WTC11 (cell line): ENCODE data around the gene KDM4C. TPM values are rescaled to one million over a fixed set of nuclear protein-coding genes. Genes with fewer than 3 reads are reported as not detected.

Experiments
- ATAC-seq: fragments of 200-7000 bp; cut with Tn5 transposase; 2 replicates; pipeline ENCODE4 v1.10.0; 2021; ENCODE audit warnings: mild to moderate bottlenecking, moderate library complexity
- CTCF ChIA-PET: fragments of 300-600 bp; sonication (Branson Sonifier 250); formaldehyde crosslinking; loops from one replicate; lab custom pipeline; 2021; ENCODE audit warnings: antibody characterized with exemption; lab: Charles Lee
- POLR2A ChIA-PET: fragments of 350-600 bp; sonication (Branson Sonifier 250); formaldehyde crosslinking; loops from one replicate; lab custom pipeline; 2021; ENCODE audit warnings: antibody characterized with exemption; lab: Charles Lee
- DNase-seq: peaks from one replicate; pipeline ENCODE4 v3.0.0; 2021; ENCODE audit warnings: low spot score
- H3K27ac Mint-ChIP-seq: 2 replicates; pipeline ENCODE4 v1.8.0; 2021; ENCODE audit warnings: mixed read lengths
- H3K27me3 Mint-ChIP-seq: 2 replicates; pipeline ENCODE4 v1.8.0; 2021; ENCODE audit warnings: low read depth, mild to moderate bottlenecking, moderate library complexity, mixed read lengths
- H3K36me3 Mint-ChIP-seq: 2 replicates; pipeline ENCODE4 v1.8.0; 2021; ENCODE audit warnings: mixed read lengths
- H3K4me1 Mint-ChIP-seq: 2 replicates; pipeline ENCODE4 v1.8.0; 2022; ENCODE audit warnings: mixed read lengths
- H3K4me3 Mint-ChIP-seq: 2 replicates; pipeline ENCODE4 v1.8.0; 2021; ENCODE audit warnings: mild to moderate bottlenecking, moderate library complexity, mixed read lengths
- H3K9me3 Mint-ChIP-seq: 2 replicates; pipeline ENCODE4 v1.8.0; 2021; ENCODE audit warnings: mixed read lengths
- CDX4 ChIP-seq: fragments of 250-450 bp; sonication (Bioruptor Pico); IDR thresholded peaks from 2 replicates; pipeline ENCODE4 v1.9.0; 2021; ENCODE audit warnings: moderate library complexity, mild to moderate bottlenecking, inconsistent platforms, borderline replicate concordance
- ETV6 ChIP-seq: sonication (generic); formaldehyde crosslinking; IDR thresholded peaks from 2 replicates; pipeline ENCODE4 v1.8.1; 2022; ENCODE audit warnings: mild to moderate bottlenecking, missing genetic modification reagents
- HMGXB4 ChIP-seq: sonication (generic); formaldehyde crosslinking; IDR thresholded peaks from 2 replicates; pipeline ENCODE4 v1.8.1; 2023; ENCODE audit warnings: mild to moderate bottlenecking, moderate library complexity, missing genetic modification reagents
- IRF1 ChIP-seq: sonication (generic); formaldehyde crosslinking; IDR thresholded peaks from 2 replicates; pipeline ENCODE4 v1.8.0; 2023; ENCODE audit warnings: missing genetic modification reagents
- MLX ChIP-seq: sonication (generic); formaldehyde crosslinking; IDR thresholded peaks from 2 replicates; pipeline ENCODE4 v1.8.1; 2023; ENCODE audit warnings: mild to moderate bottlenecking, missing genetic modification reagents, moderate library complexity
- NR2C2 ChIP-seq: sonication (generic); formaldehyde crosslinking; IDR thresholded peaks from 2 replicates; pipeline ENCODE4 v1.8.0; 2022; ENCODE audit warnings: mild to moderate bottlenecking, missing genetic modification reagents
- OVOL2 ChIP-seq: fragments of 250-450 bp; sonication (Bioruptor Pico); IDR thresholded peaks from 2 replicates; pipeline ENCODE4 v1.9.0; 2021; ENCODE audit warnings: mild to moderate bottlenecking, borderline replicate concordance
- PRDM15 ChIP-seq: sonication (generic); formaldehyde crosslinking; IDR thresholded peaks from 2 replicates; pipeline ENCODE4 v1.8.0; 2022; ENCODE audit warnings: missing genetic modification reagents
- SMAD3 ChIP-seq: sonication (generic); formaldehyde crosslinking; IDR thresholded peaks from 2 replicates; pipeline ENCODE4 v1.8.0; 2022; ENCODE audit warnings: missing genetic modification reagents, mild to moderate bottlenecking, borderline replicate concordance
- TEAD4 ChIP-seq: sonication (generic); formaldehyde crosslinking; IDR thresholded peaks from 2 replicates; pipeline ENCODE4 v1.8.0; 2022; ENCODE audit warnings: mild to moderate bottlenecking, missing genetic modification reagents
- ZBTB21 ChIP-seq: sonication (generic); formaldehyde crosslinking; IDR thresholded peaks from 2 replicates; pipeline ENCODE4 v1.8.1; 2023; ENCODE audit warnings: mild to moderate bottlenecking, missing genetic modification reagents, borderline replicate concordance
- ZNF396 ChIP-seq: fragments of 250-450 bp; sonication (Bioruptor Pico); IDR thresholded peaks from 2 replicates; pipeline ENCODE4 v1.8.0; 2021; ENCODE audit warnings: mild to moderate bottlenecking, moderate library complexity, borderline replicate concordance
- ZNF423 ChIP-seq: fragments of 250-450 bp; sonication (Bioruptor Pico); IDR thresholded peaks from 2 replicates; pipeline ENCODE4 v2.1.2; 2022; ENCODE audit warnings: mild to moderate bottlenecking, moderate library complexity
- total RNA-seq: library from RNA; stranded (reverse); gene quantifications from 3 replicates; pipeline ENCODE4 v1.2.3, GENCODE V29; 2021
- TF ChIP-seq, protein P1 (sequence below): sonication (generic); formaldehyde crosslinking; IDR thresholded peaks from 2 replicates; pipeline ENCODE4 v1.8.1; 2023; ENCODE audit warnings: mild to moderate bottlenecking, missing genetic modification reagents, borderline replicate concordance
- TF ChIP-seq, protein P2 (sequence below): sonication (generic); formaldehyde crosslinking; IDR thresholded peaks from 2 replicates; pipeline ENCODE4 v1.8.1; 2022; ENCODE audit warnings: mild to moderate bottlenecking, moderate library complexity, missing genetic modification reagents
- TF ChIP-seq, protein P3 (sequence below): sonication (generic); formaldehyde crosslinking; conservative IDR thresholded peaks from 2 replicates; pipeline ENCODE4 v1.8.1; 2022; ENCODE audit warnings: mild to moderate bottlenecking, missing genetic modification reagents
- TF ChIP-seq, protein P4 (sequence below): fragments of 250-450 bp; sonication (Bioruptor Pico); IDR thresholded peaks from 2 replicates; pipeline ENCODE4 v1.8.0; 2021; ENCODE audit warnings: mild to moderate bottlenecking
- TF ChIP-seq, protein P5 (sequence below): fragments of 200-600 bp; IDR thresholded peaks from 2 replicates; pipeline ENCODE4 v1.8.0; 2022; ENCODE audit warnings: antibody characterized with exemption

KDM4C gene
- total RNA-seq, 1 experiment from 2014 or later, result 29.2 TPM

- Mint-ChIP-seq H3K36me3 (no peaks in the 10 kb centered on the region), H3K4me1 (peaks cover 50% of the 10 kb centered on the region), H3K9me3 (no peaks in the 10 kb centered on the region), H3K27me3 (no peaks in the 10 kb centered on the region)
- POLR2A ChIA-PET, result interaction anchor here (0.6 kb wide), 1 partner anchor 692 kb away, joined by 3 read pairs; no protein-coding TSS in a partner anchor
- ATAC-seq (no peak), DNase-seq (no peak)
- CTCF ChIA-PET, result no interaction called here
- no peak for TF ChIP-seq MLX
- TF ChIP-seq ZBTB21, result no peak
- TF ChIP-seq CDX4 (CRISPR knock-in tag), result no peak
- no peak for TF ChIP-seq IRF1 (CRISPR knock-in tag)
- TF ChIP-seq ZNF396 (CRISPR knock-in tag), result no peak
- no peak for TF ChIP-seq ETV6 (CRISPR knock-in tag)
- no peak for TF ChIP-seq PRDM15 (CRISPR knock-in tag)
- TF ChIP-seq SMAD3 (CRISPR knock-in tag), result no peak
- TF ChIP-seq, protein P1, sequence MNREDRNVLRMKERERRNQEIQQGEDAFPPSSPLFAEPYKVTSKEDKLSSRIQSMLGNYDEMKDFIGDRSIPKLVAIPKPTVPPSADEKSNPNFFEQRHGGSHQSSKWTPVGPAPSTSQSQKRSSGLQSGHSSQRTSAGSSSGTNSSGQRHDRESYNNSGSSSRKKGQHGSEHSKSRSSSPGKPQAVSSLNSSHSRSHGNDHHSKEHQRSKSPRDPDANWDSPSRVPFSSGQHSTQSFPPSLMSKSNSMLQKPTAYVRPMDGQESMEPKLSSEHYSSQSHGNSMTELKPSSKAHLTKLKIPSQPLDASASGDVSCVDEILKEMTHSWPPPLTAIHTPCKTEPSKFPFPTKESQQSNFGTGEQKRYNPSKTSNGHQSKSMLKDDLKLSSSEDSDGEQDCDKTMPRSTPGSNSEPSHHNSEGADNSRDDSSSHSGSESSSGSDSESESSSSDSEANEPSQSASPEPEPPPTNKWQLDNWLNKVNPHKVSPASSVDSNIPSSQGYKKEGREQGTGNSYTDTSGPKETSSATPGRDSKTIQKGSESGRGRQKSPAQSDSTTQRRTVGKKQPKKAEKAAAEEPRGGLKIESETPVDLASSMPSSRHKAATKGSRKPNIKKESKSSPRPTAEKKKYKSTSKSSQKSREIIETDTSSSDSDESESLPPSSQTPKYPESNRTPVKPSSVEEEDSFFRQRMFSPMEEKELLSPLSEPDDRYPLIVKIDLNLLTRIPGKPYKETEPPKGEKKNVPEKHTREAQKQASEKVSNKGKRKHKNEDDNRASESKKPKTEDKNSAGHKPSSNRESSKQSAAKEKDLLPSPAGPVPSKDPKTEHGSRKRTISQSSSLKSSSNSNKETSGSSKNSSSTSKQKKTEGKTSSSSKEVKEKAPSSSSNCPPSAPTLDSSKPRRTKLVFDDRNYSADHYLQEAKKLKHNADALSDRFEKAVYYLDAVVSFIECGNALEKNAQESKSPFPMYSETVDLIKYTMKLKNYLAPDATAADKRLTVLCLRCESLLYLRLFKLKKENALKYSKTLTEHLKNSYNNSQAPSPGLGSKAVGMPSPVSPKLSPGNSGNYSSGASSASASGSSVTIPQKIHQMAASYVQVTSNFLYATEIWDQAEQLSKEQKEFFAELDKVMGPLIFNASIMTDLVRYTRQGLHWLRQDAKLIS (CRISPR knock-in tag), result no peak
- TF ChIP-seq, protein P2, sequence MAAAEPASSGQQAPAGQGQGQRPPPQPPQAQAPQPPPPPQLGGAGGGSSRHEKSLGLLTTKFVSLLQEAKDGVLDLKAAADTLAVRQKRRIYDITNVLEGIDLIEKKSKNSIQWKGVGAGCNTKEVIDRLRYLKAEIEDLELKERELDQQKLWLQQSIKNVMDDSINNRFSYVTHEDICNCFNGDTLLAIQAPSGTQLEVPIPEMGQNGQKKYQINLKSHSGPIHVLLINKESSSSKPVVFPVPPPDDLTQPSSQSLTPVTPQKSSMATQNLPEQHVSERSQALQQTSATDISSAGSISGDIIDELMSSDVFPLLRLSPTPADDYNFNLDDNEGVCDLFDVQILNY (CRISPR knock-in tag), result no peak
- TF ChIP-seq, protein P3, sequence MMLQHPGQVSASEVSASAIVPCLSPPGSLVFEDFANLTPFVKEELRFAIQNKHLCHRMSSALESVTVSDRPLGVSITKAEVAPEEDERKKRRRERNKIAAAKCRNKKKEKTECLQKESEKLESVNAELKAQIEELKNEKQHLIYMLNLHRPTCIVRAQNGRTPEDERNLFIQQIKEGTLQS (CRISPR knock-in tag), result no peak
- TF ChIP-seq HMGXB4 (CRISPR knock-in tag), result no peak
- TF ChIP-seq OVOL2 (CRISPR knock-in tag), result no peak
- TF ChIP-seq, protein P4, sequence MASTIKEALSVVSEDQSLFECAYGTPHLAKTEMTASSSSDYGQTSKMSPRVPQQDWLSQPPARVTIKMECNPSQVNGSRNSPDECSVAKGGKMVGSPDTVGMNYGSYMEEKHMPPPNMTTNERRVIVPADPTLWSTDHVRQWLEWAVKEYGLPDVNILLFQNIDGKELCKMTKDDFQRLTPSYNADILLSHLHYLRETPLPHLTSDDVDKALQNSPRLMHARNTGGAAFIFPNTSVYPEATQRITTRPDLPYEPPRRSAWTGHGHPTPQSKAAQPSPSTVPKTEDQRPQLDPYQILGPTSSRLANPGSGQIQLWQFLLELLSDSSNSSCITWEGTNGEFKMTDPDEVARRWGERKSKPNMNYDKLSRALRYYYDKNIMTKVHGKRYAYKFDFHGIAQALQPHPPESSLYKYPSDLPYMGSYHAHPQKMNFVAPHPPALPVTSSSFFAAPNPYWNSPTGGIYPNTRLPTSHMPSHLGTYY (CRISPR knock-in tag), result no peak
- no peak for TF ChIP-seq TEAD4 (CRISPR knock-in tag)
- TF ChIP-seq ZNF423 (CRISPR knock-in tag), result no peak
- no peak for TF ChIP-seq NR2C2 (CRISPR knock-in tag)
- TF ChIP-seq, protein P5, sequence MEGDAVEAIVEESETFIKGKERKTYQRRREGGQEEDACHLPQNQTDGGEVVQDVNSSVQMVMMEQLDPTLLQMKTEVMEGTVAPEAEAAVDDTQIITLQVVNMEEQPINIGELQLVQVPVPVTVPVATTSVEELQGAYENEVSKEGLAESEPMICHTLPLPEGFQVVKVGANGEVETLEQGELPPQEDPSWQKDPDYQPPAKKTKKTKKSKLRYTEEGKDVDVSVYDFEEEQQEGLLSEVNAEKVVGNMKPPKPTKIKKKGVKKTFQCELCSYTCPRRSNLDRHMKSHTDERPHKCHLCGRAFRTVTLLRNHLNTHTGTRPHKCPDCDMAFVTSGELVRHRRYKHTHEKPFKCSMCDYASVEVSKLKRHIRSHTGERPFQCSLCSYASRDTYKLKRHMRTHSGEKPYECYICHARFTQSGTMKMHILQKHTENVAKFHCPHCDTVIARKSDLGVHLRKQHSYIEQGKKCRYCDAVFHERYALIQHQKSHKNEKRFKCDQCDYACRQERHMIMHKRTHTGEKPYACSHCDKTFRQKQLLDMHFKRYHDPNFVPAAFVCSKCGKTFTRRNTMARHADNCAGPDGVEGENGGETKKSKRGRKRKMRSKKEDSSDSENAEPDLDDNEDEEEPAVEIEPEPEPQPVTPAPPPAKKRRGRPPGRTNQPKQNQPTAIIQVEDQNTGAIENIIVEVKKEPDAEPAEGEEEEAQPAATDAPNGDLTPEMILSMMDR, result no peak
- TF ChIP-seq, all 79 proteins: peak for 0
- no peak overlapping the region for H3K4me3 Mint-ChIP-seq
- no peak overlapping the region for H3K27ac Mint-ChIP-seq
Observed at GRCh38 chr9:6904371-6904770, 146.6 kb downstream of the KDM4C start.
